ENCODE results near the gene LAT.
"Not testable (repeated sequence)": the region's sequence is repeated elsewhere in the genome, so short reads cannot be mapped to it uniquely, and the experiment has no call there.

Gene LAT

GRCh38 chr16:28980330-28980729 lies 4.5 kb upstream of the LAT start:
- not testable (repeated sequence) for DNase-seq

GRCh38 chr16:28980929-28981328 lies 3.9 kb upstream of the LAT start:
- DNase-seq, result no peak

GRCh38 chr16:28981517-28981916 lies 3.3 kb upstream of the LAT start:
- DNase-seq, result peak in 1 of 2 donors; percentile 34

- DNase-seq, result no peak
Observed at GRCh38 chr16:28982418-28982817, 2.4 kb upstream of the LAT start.

- DNase-seq, result no peak
Observed at GRCh38 chr16:28982949-28983348, 1.9 kb upstream of the LAT start.

- DNase-seq, result no peak
Observed at GRCh38 chr16:28983644-28984043, 1.2 kb upstream of the LAT start.

GRCh38 chr16:28984091-28984490 lies 761 bp upstream of the LAT start:
- no peak for DNase-seq

- DNase-seq, result no peak
Observed at GRCh38 chr16:28985211-28986041, 574 bp downstream of the LAT start.

- no peak for DNase-seq
Observed at GRCh38 chr16:28986046-28986445, 1.2 kb downstream of the LAT start.

- DNase-seq, result no peak
Observed at GRCh38 chr16:28986492-28986891, 1.6 kb downstream of the LAT start.

GRCh38 chr16:28987170-28987853 lies 2.5 kb downstream of the LAT start:
- DNase-seq, result no peak

GRCh38 chr16:28989363-28989762 lies 4.5 kb downstream of the LAT start:
- DNase-seq, result no peak

- peak in 1 of 2 donors; percentile 26 for DNase-seq
Observed at GRCh38 chr16:28990375-28991040, 5.7 kb downstream of the LAT start.

- no peak for DNase-seq
Observed at GRCh38 chr16:28991687-28992086, 6.8 kb downstream of the LAT start.

GRCh38 chr16:28992496-28992895 lies 7.6 kb downstream of the LAT start:
- DNase-seq, result no peak

GRCh38 chr16:28998837-28999236 lies 14.0 kb downstream of the LAT start:
- no peak for DNase-seq

GRCh38 chr16:28999577-28999976 lies 14.7 kb downstream of the LAT start:
- DNase-seq, result no peak

GRCh38 chr16:29000019-29000418 lies 15.2 kb downstream of the LAT start:
- no peak for DNase-seq

GRCh38 chr16:29004496-29005139 lies 19.8 kb downstream of the LAT start:
- not testable (repeated sequence) for DNase-seq

- peak; percentile 54 to 61 for DNase-seq
Observed at GRCh38 chr16:29007730-29008593, 23.1 kb downstream of the LAT start.

GRCh38 chr16:29009050-29009837 lies 24.4 kb downstream of the LAT start:
- DNase-seq, result peak in 1 of 2 donors; percentile 37

- no peak for DNase-seq
Observed at GRCh38 chr16:29009838-29010166, 24.9 kb downstream of the LAT start.
